Tibial nerve (tissue), 3 donors: ENCODE data around the gene RIF1.

Experiments used
- EP300 ChIP-seq, 2 donors: sonication (generic); formaldehyde crosslinking; IDR thresholded peaks; one replicate each; pipeline ENCODE4 v1.6.1; 2017; ENCODE audit warnings: antibody characterized with exemption in 2 of 2, mild to moderate bottlenecking in 1 of 2
- POLR2A ChIP-seq, 2 donors: fragments of 450-650 bp; IDR thresholded peaks; one replicate each; pipeline ENCODE4 v1.6.1; 2017; ENCODE audit warnings: antibody characterized with exemption in 2 of 2, mild to moderate bottlenecking in 2 of 2, moderate library complexity in 2 of 2

DNA sequence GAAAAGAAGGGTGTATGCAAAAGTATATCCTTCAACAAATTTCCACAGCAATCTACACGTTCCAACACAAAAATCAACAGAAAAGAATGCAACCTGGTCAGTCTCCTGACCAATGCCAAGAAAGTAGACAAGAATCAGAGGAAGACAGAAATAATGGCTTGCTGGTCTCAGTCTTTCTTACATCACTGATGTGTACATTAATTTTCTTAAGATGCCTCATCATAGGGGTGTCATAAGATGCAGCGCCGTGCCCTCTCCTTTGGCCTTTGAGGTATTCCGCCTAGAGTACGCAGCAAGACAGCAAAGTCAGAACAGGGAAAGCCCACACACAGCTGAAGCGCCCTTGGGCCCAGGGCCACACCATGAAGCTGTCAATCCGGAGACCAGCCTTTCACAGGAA, 112.9 kb downstream of the RIF1 start:
- TF ChIP-seq POLR2A (IDR thresholded peaks at IDR 0.05) (no peak), EP300 (IDR thresholded peaks at IDR 0.05) (no peak)
